Measurements from ENCODE around the gene KIRREL3. TPM values are rescaled to one million over a fixed set of nuclear protein-coding genes. Genes with fewer than 3 reads are reported as not detected.

Gene KIRREL3
- total RNA-seq, 1 donor from 2014 or later: not detected

- TF ChIP-seq, protein P1, sequence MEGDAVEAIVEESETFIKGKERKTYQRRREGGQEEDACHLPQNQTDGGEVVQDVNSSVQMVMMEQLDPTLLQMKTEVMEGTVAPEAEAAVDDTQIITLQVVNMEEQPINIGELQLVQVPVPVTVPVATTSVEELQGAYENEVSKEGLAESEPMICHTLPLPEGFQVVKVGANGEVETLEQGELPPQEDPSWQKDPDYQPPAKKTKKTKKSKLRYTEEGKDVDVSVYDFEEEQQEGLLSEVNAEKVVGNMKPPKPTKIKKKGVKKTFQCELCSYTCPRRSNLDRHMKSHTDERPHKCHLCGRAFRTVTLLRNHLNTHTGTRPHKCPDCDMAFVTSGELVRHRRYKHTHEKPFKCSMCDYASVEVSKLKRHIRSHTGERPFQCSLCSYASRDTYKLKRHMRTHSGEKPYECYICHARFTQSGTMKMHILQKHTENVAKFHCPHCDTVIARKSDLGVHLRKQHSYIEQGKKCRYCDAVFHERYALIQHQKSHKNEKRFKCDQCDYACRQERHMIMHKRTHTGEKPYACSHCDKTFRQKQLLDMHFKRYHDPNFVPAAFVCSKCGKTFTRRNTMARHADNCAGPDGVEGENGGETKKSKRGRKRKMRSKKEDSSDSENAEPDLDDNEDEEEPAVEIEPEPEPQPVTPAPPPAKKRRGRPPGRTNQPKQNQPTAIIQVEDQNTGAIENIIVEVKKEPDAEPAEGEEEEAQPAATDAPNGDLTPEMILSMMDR (IDR thresholded peaks at IDR 0.05; ENCODE audit: insufficient read depth, low read length, severe bottlenecking): no peak
- Histone ChIP-seq H3K27me3 (ENCODE audit: control insufficient read depth, insufficient read depth, low read length) (no peaks in the 10 kb centered on the region), H3K4me3 (ENCODE audit: low read depth, low read length) (no peak overlapping the region), H3K36me3 (ENCODE audit: control insufficient read depth, insufficient read depth, low read length) (no peaks in the 10 kb centered on the region)
- DNase-seq (ENCODE audit: low read depth): no peak
- no peak for FAIRE-seq
These were observed 235.4 kb downstream of the KIRREL3 start for GRCh38 chr11:126765196-126765595.

DNA sequence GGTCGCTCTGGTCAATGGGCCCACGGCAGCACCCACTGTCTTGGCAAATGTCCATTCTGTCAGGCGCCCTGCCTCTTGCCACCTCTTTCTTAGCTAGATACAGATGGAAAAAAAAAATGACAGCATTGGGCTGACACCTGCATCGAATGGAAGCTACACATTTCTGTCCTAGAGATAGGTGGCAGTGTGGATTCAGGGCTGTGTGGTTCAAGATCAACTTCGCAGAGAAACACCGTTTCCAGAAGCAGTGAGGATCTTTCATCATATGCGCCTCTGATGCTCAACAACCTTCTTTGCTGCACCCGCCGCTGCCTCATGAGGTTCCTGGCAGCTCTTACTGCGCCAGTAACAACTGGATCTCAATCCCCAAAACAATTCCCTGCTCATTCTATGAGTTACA, 236.3 kb downstream of the KIRREL3 start:
- TF ChIP-seq, protein P1 (IDR thresholded peaks at IDR 0.05; ENCODE audit: insufficient read depth, low read length, severe bottlenecking): no peak
- DNase-seq (ENCODE audit: low read depth) (no peak), FAIRE-seq (no peak)
- no peaks in the 10 kb centered on the region for H3K27me3 ChIP-seq (ENCODE audit: control insufficient read depth, insufficient read depth, low read length)
- H3K4me3 ChIP-seq (ENCODE audit: low read depth, low read length): no peak overlapping the region
- H3K36me3 ChIP-seq (ENCODE audit: control insufficient read depth, insufficient read depth, low read length): no peaks in the 10 kb centered on the region

DNA sequence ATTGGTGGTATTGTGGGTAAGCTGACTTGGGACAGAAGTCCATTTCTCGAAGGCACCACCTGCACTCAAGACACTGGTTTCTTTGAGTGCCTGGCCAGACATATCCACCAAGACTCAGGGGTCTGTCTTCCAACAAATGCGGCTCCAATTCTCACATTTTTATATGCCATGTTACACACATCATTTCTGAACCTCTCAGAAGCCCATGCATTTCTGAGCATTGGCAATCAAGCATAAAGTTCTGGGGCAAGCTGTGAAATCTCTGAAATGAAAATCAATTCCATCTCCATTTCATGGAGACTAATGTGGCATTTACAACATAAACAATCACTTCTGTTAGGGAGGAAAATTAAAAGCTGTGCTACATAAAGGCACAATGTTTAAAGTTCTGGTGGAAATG, 243.7 kb downstream of the KIRREL3 start:
- Histone ChIP-seq H3K27me3 (ENCODE audit: control insufficient read depth, insufficient read depth, low read length) (no peaks in the 10 kb centered on the region), H3K36me3 (ENCODE audit: control insufficient read depth, insufficient read depth, low read length) (no peaks in the 10 kb centered on the region), H3K4me3 (ENCODE audit: low read depth, low read length) (no peak overlapping the region)
- TF ChIP-seq, protein P1 (IDR thresholded peaks at IDR 0.05; ENCODE audit: insufficient read depth, low read length, severe bottlenecking): no peak
- FAIRE-seq (no peak), DNase-seq (ENCODE audit: low read depth) (no peak)

GRCh38 chr11:126756421-126756820, 244.1 kb downstream of the KIRREL3 start:
- H3K36me3 ChIP-seq (ENCODE audit: control insufficient read depth, insufficient read depth, low read length): no peaks in the 10 kb centered on the region
- TF ChIP-seq, protein P1 (IDR thresholded peaks at IDR 0.05; ENCODE audit: insufficient read depth, low read length, severe bottlenecking): no peak
- no peaks in the 10 kb centered on the region for H3K27me3 ChIP-seq (ENCODE audit: control insufficient read depth, insufficient read depth, low read length)
- no peak overlapping the region for H3K4me3 ChIP-seq (ENCODE audit: low read depth, low read length)
- DNase-seq (ENCODE audit: low read depth): no peak
- FAIRE-seq: no peak

DNA sequence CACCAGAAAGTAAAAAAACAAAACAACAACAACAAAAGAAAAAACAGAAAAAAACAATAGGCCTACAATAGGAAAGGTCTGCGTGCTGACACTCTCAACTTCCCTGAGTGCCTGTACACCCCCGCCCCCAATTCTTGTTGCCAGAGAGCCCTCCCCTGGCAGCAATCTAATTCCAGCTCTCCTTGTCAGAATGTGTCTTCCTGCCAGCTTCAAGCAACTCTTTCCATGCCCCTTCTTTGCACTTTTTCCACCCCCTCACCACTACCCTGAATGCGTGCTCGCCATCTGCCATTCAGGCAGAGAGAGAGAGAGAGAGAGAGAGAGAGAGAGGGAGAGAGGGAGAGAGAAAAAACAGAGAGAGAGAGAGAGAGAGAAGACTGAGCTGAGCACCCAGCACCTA, 245.0 kb downstream of the KIRREL3 start:
- Histone ChIP-seq H3K27me3 (ENCODE audit: control insufficient read depth, insufficient read depth, low read length) (no peaks in the 10 kb centered on the region), H3K36me3 (ENCODE audit: control insufficient read depth, insufficient read depth, low read length) (no peaks in the 10 kb centered on the region), H3K4me3 (ENCODE audit: low read depth, low read length) (no peak overlapping the region)
- FAIRE-seq (no peak), DNase-seq (ENCODE audit: low read depth) (no peak)
- TF ChIP-seq, protein P1 (IDR thresholded peaks at IDR 0.05; ENCODE audit: insufficient read depth, low read length, severe bottlenecking): no peak

Measured in bronchial epithelial cell (primary cell).